SH-SY5Y (cell line): ENCODE measurements around the gene BTRC.
A peak's percentile ranks its signal among the peaks of the same experiment; 100 is the strongest.

ENCODE experiments used
- GATA2 ChIP-seq: IDR thresholded peaks from 2 replicates; pipeline ENCODE4 v1.6.1; 2011; ENCODE audit warnings: mild to moderate bottlenecking, low read depth, low read length
- GATA3 ChIP-seq: IDR thresholded peaks from 2 replicates; pipeline ENCODE4 v1.6.1; 2011; ENCODE audit warnings: low read depth, mild to moderate bottlenecking, low read length, moderate library complexity

DNA sequence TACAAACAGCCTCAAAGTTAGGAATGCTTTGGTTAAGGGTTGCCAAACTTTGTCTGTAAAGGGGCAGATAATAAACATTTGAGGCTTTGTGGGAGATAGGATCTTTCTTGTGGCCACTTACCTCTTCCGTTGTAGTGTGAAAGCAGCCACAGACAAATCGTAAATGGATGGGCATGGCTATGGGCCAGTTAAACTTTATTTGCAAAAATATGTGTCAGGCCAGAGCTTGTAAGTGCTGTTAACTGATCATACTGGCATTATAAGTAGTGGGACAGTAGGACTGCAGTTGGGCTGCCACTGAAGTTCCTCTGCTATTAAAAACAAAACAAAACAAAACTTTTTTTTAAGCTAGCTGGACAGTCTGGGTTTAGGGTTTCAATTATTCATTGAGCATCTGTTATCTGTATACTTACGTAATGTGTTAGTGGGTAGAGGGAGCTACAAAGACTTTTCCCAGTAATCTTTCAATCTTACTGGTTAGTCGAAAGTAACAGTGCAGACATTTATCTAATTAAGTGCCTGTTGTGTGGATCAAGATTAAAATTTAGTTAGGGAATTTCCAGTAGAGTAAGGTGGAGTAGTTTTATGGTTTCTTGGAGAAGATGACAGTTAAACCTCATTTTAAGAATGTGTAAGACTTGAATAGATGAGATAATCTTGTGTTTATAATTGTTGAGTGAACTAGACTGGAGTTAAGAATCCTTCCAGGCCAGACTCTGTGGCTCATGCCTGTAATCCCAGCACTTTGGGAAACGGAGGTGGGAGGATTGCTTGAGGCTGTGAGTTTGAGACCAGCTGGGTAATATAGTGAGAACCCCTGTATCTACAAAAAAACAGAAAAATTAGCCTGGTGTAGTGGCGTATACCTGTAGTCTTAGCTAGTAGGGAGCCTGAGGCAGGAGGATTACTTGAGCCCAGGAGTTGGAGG is 100.1 kb downstream of the BTRC start:
- TF ChIP-seq GATA3 = 0 out of 2 replicates have a peak, but pooled peaks have one; percentile 24
- no peak for TF ChIP-seq GATA2
